Smooth muscle cell (in vitro differentiated cells): ENCODE measurements around the gene CHADL. TPM values are rescaled to one million over a fixed set of nuclear protein-coding genes. Genes with fewer than 3 reads are reported as not detected.

Source experiments
- DNase-seq: peaks from one replicate; lab custom pipeline; 2025; ENCODE audit not compliant: unreplicated experiment; lab: John Stamatoyannopoulos, UW
- H2AFZ ChIP-seq: fragments of 200-600 bp; sonication (generic); 2 replicates; pipeline ENCODE4 v1.6.0; 2016; ENCODE audit warnings: antibody characterized with exemption, low read depth, mild to moderate bottlenecking
- H3F3A ChIP-seq: fragments of 200-600 bp; sonication (generic); 2 replicates; pipeline ENCODE4 v1.6.0; 2017; ENCODE audit warnings: antibody characterized with exemption, low read depth
- H3K27ac ChIP-seq: fragments of 200-600 bp; sonication (generic); 2 replicates; pipeline ENCODE4 v1.5.1; 2016; ENCODE audit warnings: low read depth, mild to moderate bottlenecking
- H3K27me3 ChIP-seq: fragments of 200-600 bp; sonication (generic); 2 replicates; pipeline ENCODE4 v1.6.1; 2016; ENCODE audit warnings: low read depth, mild to moderate bottlenecking
- H3K36me3 ChIP-seq: fragments of 200-600 bp; sonication (generic); 2 replicates; pipeline ENCODE4 v1.5.1; 2016; ENCODE audit warnings: low read depth
- H3K4me1 ChIP-seq: fragments of 200-600 bp; sonication (generic); 2 replicates; pipeline ENCODE4 v1.5.1; 2016; ENCODE audit warnings: low read depth
- H3K4me2 ChIP-seq: fragments of 200-600 bp; sonication (generic); 2 replicates; pipeline ENCODE4 v1.6.0; 2016; ENCODE audit warnings: mild to moderate bottlenecking
- H3K4me3 ChIP-seq: fragments of 200-600 bp; sonication (generic); 2 replicates; pipeline ENCODE4 v1.5.1; 2016; ENCODE audit warnings: mild to moderate bottlenecking
- H3K79me2 ChIP-seq: fragments of 200-600 bp; sonication (generic); 2 replicates; pipeline ENCODE4 v1.6.0; 2016; ENCODE audit warnings: low read depth, mild to moderate bottlenecking
- H3K9ac ChIP-seq: fragments of 200-600 bp; sonication (generic); 2 replicates; pipeline ENCODE4 v1.6.0; 2016; ENCODE audit warnings: low read depth
- H3K9me3 ChIP-seq: fragments of 200-600 bp; sonication (generic); replicated peaks from 2 replicates; pipeline ENCODE4 v1.5.1; 2016; ENCODE audit warnings: low read depth
- H4K20me1 ChIP-seq: fragments of 200-600 bp; sonication (generic); 2 replicates; pipeline ENCODE4 v1.6.0; 2016; ENCODE audit warnings: low read depth
- WGBS: methylation state at CpG from one replicate; pipeline ENCODE4 v1.1.7; 2016; ENCODE audit warnings: low lambda C conversion rate; 5-methylcytosine and 5-hydroxymethylcytosine counted together
- polyA plus RNA-seq: library from polyadenylated mRNA; unstranded; fragments of >200 nt; fragmentation: Nextera tagmentation; extraction: Ambion mirVana; gene quantifications from 2 replicates; pipeline ENCODE4 v1.2.1, GENCODE V29; 2016
- total RNA-seq: library from RNA; depleted of rRNA; stranded (reverse); fragments of >200 nt; gene quantifications from 2 replicates; pipeline ENCODE4 v1.2.3, GENCODE V29; 2014
- TF ChIP-seq, protein P1 (sequence below): fragments of 200-600 bp; sonication (generic); IDR thresholded peaks from 2 replicates; pipeline ENCODE4 v1.5.1; 2017; ENCODE audit warnings: borderline replicate concordance, mild to moderate bottlenecking, antibody characterized with exemption; ENCODE audit not compliant: insufficient read depth, poor library complexity, severe bottlenecking

The CHADL gene
- total and polyA plus RNA-seq, 2 experiments from 2014 or later = 0.17 TPM; not detected in 1

DNA sequence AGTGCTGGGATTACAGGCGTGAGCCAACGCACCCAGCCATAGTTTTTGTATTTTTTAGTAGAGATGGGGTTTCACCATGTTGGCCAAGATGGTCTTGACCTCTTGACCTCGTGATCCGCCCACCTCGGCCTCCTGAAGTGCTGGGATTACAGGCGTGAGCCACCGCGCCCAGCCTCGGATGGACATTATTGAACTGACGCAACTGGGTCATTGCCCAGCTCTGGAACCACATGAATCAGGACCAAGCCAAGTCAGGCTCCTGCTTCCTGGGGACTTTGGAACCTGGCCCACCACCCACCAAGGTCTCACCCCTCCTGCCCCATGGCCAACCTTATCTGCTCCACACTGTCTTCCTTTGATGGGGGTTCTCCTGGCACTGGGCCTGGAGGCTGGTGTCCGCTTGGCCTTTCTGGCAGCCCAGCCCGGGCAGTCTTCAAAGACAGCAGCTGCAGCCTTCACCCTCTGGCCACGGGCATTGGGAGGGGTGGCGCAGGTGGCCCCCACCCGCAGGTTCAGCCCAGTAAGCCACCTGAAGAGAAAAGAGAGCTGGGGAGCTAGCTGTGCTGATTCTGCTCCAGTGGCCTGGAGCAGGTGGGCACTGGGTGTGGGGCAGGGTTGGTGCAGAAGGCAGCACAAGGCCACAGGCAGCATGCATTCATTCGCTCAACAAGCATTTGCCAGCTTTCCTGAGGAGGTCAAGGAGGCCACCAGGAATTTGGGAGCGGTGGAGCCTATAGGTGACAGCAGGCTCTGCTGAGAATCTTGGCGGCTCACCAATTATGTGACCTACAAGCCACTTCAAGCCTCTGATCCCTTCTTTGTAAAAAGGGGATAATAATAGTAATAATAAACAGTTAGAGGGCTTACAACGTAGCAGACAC, 5.7 kb downstream of the CHADL start:
- H3K4me2 ChIP-seq = no peak overlapping the region
- no peaks in the 10 kb centered on the region for H3F3A ChIP-seq
- H3K27ac ChIP-seq = no peak overlapping the region
- no peak overlapping the region for H2AFZ ChIP-seq
- no peaks in the 10 kb centered on the region for H4K20me1 ChIP-seq
- DNase-seq = no peak
- H3K9me3 ChIP-seq = no peaks in the 10 kb centered on the region
- H3K36me3 ChIP-seq = no peaks in the 10 kb centered on the region
- TF ChIP-seq, protein P1, sequence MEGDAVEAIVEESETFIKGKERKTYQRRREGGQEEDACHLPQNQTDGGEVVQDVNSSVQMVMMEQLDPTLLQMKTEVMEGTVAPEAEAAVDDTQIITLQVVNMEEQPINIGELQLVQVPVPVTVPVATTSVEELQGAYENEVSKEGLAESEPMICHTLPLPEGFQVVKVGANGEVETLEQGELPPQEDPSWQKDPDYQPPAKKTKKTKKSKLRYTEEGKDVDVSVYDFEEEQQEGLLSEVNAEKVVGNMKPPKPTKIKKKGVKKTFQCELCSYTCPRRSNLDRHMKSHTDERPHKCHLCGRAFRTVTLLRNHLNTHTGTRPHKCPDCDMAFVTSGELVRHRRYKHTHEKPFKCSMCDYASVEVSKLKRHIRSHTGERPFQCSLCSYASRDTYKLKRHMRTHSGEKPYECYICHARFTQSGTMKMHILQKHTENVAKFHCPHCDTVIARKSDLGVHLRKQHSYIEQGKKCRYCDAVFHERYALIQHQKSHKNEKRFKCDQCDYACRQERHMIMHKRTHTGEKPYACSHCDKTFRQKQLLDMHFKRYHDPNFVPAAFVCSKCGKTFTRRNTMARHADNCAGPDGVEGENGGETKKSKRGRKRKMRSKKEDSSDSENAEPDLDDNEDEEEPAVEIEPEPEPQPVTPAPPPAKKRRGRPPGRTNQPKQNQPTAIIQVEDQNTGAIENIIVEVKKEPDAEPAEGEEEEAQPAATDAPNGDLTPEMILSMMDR = no peak
- no peaks in the 10 kb centered on the region for H3K27me3 ChIP-seq
- H3K4me1 ChIP-seq = no peaks in the 10 kb centered on the region
- WGBS = 94% methylated on average over 19 of the region's 19 CpGs
- no peaks in the 10 kb centered on the region for H3K79me2 ChIP-seq
- H3K9ac ChIP-seq = no peak overlapping the region
- H3K4me3 ChIP-seq = no peak overlapping the region

- H3K27ac ChIP-seq = no peak overlapping the region
- no peaks in the 10 kb centered on the region for H3K4me1 ChIP-seq
- no peak overlapping the region for H3K4me2 ChIP-seq
- H3K9ac ChIP-seq = no peak overlapping the region
- no peaks in the 10 kb centered on the region for H3K79me2 ChIP-seq
- no peaks in the 10 kb centered on the region for H3K9me3 ChIP-seq
- no peaks in the 10 kb centered on the region for H4K20me1 ChIP-seq
- WGBS = 88% methylated on average over 7 of the region's 7 CpGs
- H3F3A ChIP-seq = no peaks in the 10 kb centered on the region
- no peak for DNase-seq
- TF ChIP-seq, protein P1 = no peak
- no peaks in the 10 kb centered on the region for H3K27me3 ChIP-seq
- H3K36me3 ChIP-seq = no peaks in the 10 kb centered on the region
- H3K4me3 ChIP-seq = no peak overlapping the region
- no peak overlapping the region for H2AFZ ChIP-seq
Measured at GRCh38 chr22:41231369-41231768, 9.4 kb downstream of the CHADL start.

GRCh38 chr22:41230401-41230785, 10.3 kb downstream of the CHADL start:
- H3K4me3 ChIP-seq = no peak overlapping the region
- no peak overlapping the region for H2AFZ ChIP-seq
- no peaks in the 10 kb centered on the region for H3K79me2 ChIP-seq
- no peaks in the 10 kb centered on the region for H4K20me1 ChIP-seq
- no peak overlapping the region for H3K27ac ChIP-seq
- H3K9ac ChIP-seq = no peak overlapping the region
- no peaks in the 10 kb centered on the region for H3K9me3 ChIP-seq
- no peak overlapping the region for H3K4me2 ChIP-seq
- WGBS = 97% methylated on average over 9 of the region's 9 CpGs
- H3F3A ChIP-seq = no peaks in the 10 kb centered on the region
- TF ChIP-seq, protein P1 = no peak
- H3K36me3 ChIP-seq = no peaks in the 10 kb centered on the region
- no peaks in the 10 kb centered on the region for H3K4me1 ChIP-seq
- DNase-seq = no peak
- no peaks in the 10 kb centered on the region for H3K27me3 ChIP-seq
